Head of caudate nucleus (tissue), 42 donors: ENCODE results near the gene PTPN5.
"Not testable (repeated sequence)": the region's sequence is repeated elsewhere in the genome, so short reads cannot be mapped to it uniquely, and the experiment has no call there.

ENCODE experiments used
- DNase-seq, 42 donors: peaks; one replicate each; pipeline versions ENCODE4 v3.0.0 to v3.0.0-alpha.2; 2020 to 2021; ENCODE audit warnings: mixed read lengths in 7 of 42
- intact Hi-C: fragments of 100-400 bp; cut with DNase I; formaldehyde crosslinking; loops from one replicate; pipeline ENCODE4 v1.15.0; 2022

The PTPN5 gene

DNA sequence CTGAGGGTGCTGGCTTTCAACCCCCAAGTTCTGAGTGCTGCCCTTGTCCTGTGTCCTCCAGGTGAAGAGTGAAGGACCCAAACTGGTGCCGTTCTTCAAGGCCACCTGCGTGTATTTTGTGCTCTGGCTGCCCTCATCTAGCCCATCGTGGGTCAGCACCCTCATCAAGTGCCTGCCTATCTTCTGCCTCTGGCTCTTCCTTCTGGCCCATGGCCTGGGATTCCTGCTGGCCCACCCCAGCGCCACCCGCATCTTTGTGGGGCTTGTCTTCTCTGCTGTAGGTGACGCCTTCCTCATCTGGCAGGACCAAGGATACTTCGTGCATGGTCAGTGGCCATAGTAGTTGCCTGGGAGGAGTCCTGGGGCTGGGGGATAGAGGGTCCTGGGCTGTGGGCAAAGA is 90.7 kb downstream of the PTPN5 start:
- intact Hi-C loops: loop anchor here (10.0 kb wide), 1 partner anchor 176 kb away; the partner anchor contains the start of gene TSG101
- DNase-seq: no peak

DNA sequence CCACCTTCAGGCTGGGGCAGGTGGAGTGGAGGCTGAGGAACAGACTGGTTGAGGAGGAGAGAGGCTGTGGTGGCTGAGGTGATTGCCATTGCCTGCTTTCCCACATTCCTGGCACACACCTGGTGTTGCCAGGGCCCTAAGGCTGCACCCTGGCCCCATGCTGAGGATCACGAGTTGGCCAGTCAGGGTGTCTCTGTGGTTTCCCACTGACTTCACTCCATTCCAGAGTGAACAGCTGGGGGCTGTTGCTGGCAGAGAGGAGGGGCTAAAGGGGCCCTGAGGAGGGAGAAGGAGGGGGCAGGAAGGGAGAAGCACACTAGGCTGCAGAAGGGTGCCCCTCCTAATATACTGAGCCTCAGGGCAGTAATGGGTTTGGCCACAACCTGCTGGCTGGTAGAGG is 91.2 kb downstream of the PTPN5 start:
- peak in 8 of 42 donors; percentile 8 to 50 (median 32) for DNase-seq
- intact Hi-C loops: loop anchor here (10.0 kb wide), 1 partner anchor 176 kb away; the partner anchor contains the start of gene TSG101

GRCh38 chr11:18699848-18700261 is 91.7 kb downstream of the PTPN5 start:
- intact Hi-C loops: loop anchor here (5.0 to 10.0 kb wide), 2 partner anchors 68 to 175 kb away; partner anchors contain the start of genes SPTY2D1 and TSG101
- peak in 32 of 42 donors; percentile 18 to 72 (median 50) for DNase-seq

DNA sequence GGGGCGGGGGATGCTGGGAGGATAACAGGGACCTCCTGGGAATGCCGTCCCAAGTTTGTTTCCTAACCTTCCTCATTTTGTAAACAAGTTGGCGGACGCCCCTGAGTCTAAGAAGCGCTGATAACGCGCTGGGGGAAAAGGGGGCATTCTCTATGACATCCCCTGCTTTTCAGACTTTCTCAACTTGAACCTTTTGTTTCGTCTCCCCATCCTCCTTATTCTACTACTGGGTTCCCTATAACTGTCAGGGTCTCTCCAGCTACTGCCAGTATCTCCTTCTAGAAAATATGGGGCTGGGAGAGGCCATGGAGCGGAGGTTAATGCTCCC is 92.4 kb downstream of the PTPN5 start:
- intact Hi-C loops: loop anchor here (5.0 kb wide), 1 partner anchor 67 kb away; the partner anchor contains the start of gene SPTY2D1
- DNase-seq: no peak

GRCh38 chr11:18698341-18699268 is 93.0 kb downstream of the PTPN5 start, which contains the start of gene TMEM86A:
TSS of gene TMEM86A (plus strand) at chr11:18698779. CDS start at chr11:18698887, 108 bp downstream.
- intact Hi-C loops: loop anchor here (5.0 kb wide), 1 partner anchor 66 kb away; the partner anchor contains the start of gene SPTY2D1
- DNase-seq: peak; percentile 89 to 98 (median 96)

DNA sequence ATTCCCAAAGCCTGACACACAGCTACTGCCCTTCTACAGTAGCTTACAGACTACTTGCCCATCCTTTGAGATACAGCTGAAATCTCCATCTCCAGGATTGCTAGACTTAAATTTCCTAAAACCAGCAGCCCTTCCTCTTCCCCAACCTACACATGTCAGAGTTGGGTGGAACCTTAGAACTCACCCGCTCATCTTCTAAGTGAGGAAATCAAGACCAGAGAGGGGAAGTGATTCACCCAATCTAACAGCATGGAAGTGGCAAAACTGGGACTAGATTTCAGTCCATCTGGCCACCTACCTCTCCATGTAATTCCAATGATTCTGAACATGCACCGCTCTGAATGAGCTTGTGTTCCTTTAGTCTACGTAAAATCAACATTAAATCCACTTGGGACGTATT is 94.0 kb downstream of the PTPN5 start:
- intact Hi-C loops: loop anchor here (5.0 kb wide), 1 partner anchor 65 kb away; the partner anchor contains the start of gene SPTY2D1
- no peak for DNase-seq

GRCh38 chr11:18696638-18697225 is 94.9 kb downstream of the PTPN5 start:
- intact Hi-C loops: loop anchor here (5.0 kb wide), 1 partner anchor 64 kb away; the partner anchor contains the start of gene SPTY2D1
- no peak for DNase-seq

GRCh38 chr11:18692941-18693760 is 98.4 kb downstream of the PTPN5 start:
- no peak for DNase-seq
- intact Hi-C loops: no loop called here

DNA sequence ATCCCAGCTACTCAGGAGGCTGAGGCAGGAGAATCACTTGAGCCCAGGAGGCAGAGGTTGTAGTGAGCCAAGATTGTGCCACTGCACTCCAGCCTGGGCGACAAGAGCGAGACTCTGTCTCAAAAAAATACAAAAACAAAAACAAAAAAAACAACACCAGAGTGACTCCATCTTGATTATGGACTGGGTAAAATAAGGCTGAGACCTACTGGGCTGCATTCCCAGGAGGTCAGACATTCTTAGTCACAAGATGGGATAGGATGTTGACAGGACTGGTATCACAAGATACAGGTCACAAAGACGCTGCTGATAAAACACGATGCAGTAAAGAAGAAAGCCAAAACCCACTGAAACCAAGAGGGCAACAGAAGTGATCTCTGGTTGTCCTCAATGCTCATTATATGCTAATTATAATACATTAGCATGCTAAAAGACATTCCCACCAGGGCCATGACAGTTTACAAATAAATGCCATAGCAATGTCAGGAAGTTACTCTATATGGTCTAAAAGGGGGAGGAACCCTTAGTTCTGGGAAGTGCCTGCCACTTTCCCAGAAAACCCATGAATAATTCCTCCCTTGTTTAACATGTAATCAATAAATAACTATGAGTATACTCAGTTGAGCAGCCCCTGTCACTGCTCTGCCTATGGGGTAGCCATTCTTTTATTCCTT is 100.0 kb downstream of the PTPN5 start:
- intact Hi-C loops, DNase-seq: not testable (repeated sequence)

DNA sequence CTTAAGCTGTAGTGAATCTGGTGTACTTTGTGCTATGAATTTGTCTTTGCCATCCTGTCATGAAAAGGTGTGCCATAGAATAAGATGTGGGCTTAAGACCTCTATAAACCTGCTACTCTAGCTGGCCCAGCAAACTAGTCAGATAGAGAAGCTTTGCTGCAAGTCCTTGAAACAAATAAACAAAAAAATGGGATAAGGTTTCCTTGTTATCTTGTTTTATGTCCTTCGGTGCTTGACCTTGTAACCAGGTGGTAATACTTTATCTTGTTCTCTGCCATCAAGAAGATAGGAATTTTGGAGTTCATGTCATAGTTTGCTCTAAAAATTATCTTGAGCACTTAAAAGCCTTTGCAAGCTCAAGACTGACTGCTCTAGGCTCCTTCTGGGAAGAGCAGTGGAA is 107.3 kb downstream of the PTPN5 start:
- intact Hi-C loops: no loop called here
- peak in 1 of 42 donors; percentile 7 for DNase-seq

DNA sequence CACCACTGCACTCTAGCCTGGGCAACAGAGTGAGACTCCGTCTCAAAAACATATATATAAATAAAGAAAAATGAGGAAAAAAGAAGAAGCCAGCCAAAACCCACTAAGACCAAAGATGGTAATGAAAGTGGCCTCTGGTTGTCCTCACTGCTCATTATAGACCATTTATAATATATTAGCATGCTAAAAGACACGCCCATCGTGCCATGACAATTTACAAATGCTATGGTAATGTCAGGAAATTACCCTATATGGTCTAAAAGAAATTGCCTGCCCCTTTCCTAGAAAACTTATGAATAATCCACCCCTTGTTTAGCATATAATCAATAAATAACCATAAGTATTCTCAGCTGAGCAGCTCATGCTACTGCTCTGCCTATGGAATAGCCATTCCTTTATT is 109.1 kb downstream of the PTPN5 start:
- DNase-seq: no peak
- intact Hi-C loops: no loop called here

GRCh38 chr11:18681949-18682348 is 109.6 kb downstream of the PTPN5 start:
- intact Hi-C loops, DNase-seq: not testable (repeated sequence)
